Tibial artery (tissue), 4 donors: ENCODE results near the gene AP5Z1.
"Not testable (repeated sequence)": the region's sequence is repeated elsewhere in the genome, so short reads cannot be mapped to it uniquely, and the experiment has no call there.

Experiments used
- DNase-seq, 2 donors: peaks; one replicate each; pipeline ENCODE4 v3.0.0-alpha.2; 2019
- H3K27ac ChIP-seq, 2 donors: fragments of 200-600 bp; sonication (generic) in 1 of 2; 1 replicate in 1 of 2; 2 replicates in 1 of 2; pipeline ENCODE4 v1.5.1; 2018 to 2019; ENCODE audit warnings: mild to moderate bottlenecking in 1 of 2
- H3K27me3 ChIP-seq, 2 donors: fragments of 200-600 bp; sonication (generic) in 1 of 2; one replicate each; pipeline versions ENCODE4 v1.5.1 to v1.6.0; 2016 to 2019
- H3K36me3 ChIP-seq, 3 donors: fragments of 200-600 bp; sonication (generic) in 2 of 3; one replicate each; pipeline ENCODE4 v1.5.1; 2016 to 2019; ENCODE audit warnings: mild to moderate bottlenecking in 2 of 3
- H3K4me1 ChIP-seq, 4 donors: fragments of 200-600 bp; sonication (generic) in 2 of 4; 1 replicate in 3 of 4; 2 replicates in 1 of 4; pipeline ENCODE4 v1.5.1; 2016 to 2019
- H3K4me3 ChIP-seq, 2 donors: fragments of 200-600 bp; sonication (generic) in 1 of 2; 1 replicate in 1 of 2; 2 replicates in 1 of 2; pipeline ENCODE4 v1.5.1; 2018 to 2019; ENCODE audit warnings: mild to moderate bottlenecking in 2 of 2
- H3K9me3 ChIP-seq, 3 donors: fragments of 200-600 bp; sonication (generic) in 1 of 3; one replicate each; pipeline ENCODE4 v1.5.1; 2016 to 2019
- CTCF ChIP-seq, 2 experiments: fragments of 200-600 bp in 1 of 2; fragments of 450-650 bp in 1 of 2; IDR thresholded peaks; one replicate each; pipeline ENCODE4 v1.5.1; 2017 to 2019; ENCODE audit warnings: antibody characterized with exemption in 2 of 2, mild to moderate bottlenecking in 1 of 2, moderate library complexity in 1 of 2
- intact Hi-C: fragments of 100-400 bp; cut with DNase I; formaldehyde crosslinking; loops from one replicate; pipeline ENCODE4 v1.15.0; 2023; ENCODE audit warnings: low total_unique reads

AP5Z1 gene

GRCh38 chr7:4800487-4800886, 25.1 kb downstream of the AP5Z1 start:
- H3K4me3 ChIP-seq = no peak overlapping the region
- no peaks in the 10 kb centered on the region for H3K36me3 ChIP-seq
- intact Hi-C loops = no loop called here
- no peaks in the 10 kb centered on the region for H3K27me3 ChIP-seq
- TF ChIP-seq CTCF (IDR thresholded peaks at IDR 0.05) = no peak
- H3K9me3 ChIP-seq = no peaks in the 10 kb centered on the region
- no peaks in the 10 kb centered on the region for H3K4me1 ChIP-seq
- no peak overlapping the region for H3K27ac ChIP-seq
- DNase-seq = no peak

- intact Hi-C loops = no loop called here
- Histone ChIP-seq H3K27me3 (no peaks in the 10 kb centered on the region), H3K36me3 (no peaks in the 10 kb centered on the region), H3K9me3 (no peaks in the 10 kb centered on the region), H3K27ac (no peak overlapping the region), H3K4me3 (no peak overlapping the region), H3K4me1 (no peaks in the 10 kb centered on the region)
- no peak for TF ChIP-seq CTCF (IDR thresholded peaks at IDR 0.05)
- DNase-seq = no peak
These were observed 25.8 kb downstream of the AP5Z1 start for GRCh38 chr7:4800926-4801838.

- H3K36me3 ChIP-seq = no peaks in the 10 kb centered on the region
- no peaks in the 10 kb centered on the region for H3K9me3 ChIP-seq
- no peak overlapping the region for H3K4me3 ChIP-seq
- intact Hi-C loops = no loop called here
- no peak overlapping the region for H3K27ac ChIP-seq
- H3K4me1 ChIP-seq = no peaks in the 10 kb centered on the region
- DNase-seq = no peak
- TF ChIP-seq CTCF (IDR thresholded peaks at IDR 0.05) = no peak
- no peaks in the 10 kb centered on the region for H3K27me3 ChIP-seq
These were observed 26.4 kb downstream of the AP5Z1 start for GRCh38 chr7:4801839-4802231.

- H3K9me3 ChIP-seq, H3K27ac ChIP-seq, H3K36me3 ChIP-seq, H3K4me1 ChIP-seq, DNase-seq, intact Hi-C loops, H3K4me3 ChIP-seq, H3K27me3 ChIP-seq: not testable (repeated sequence)
These were observed 27.2 kb downstream of the AP5Z1 start for GRCh38 chr7:4802577-4802976.

GRCh38 chr7:4803397-4804241, 28.2 kb downstream of the AP5Z1 start:
- no peaks in the 10 kb centered on the region for H3K4me1 ChIP-seq
- no peaks in the 10 kb centered on the region for H3K27me3 ChIP-seq
- no peak overlapping the region for H3K27ac ChIP-seq
- peaks cover 0 to 3% (median 0%) of the 10 kb centered on the region in 3 donors for H3K36me3 ChIP-seq
- TF ChIP-seq CTCF (IDR thresholded peaks at IDR 0.05) = no peak
- no peaks in the 10 kb centered on the region for H3K9me3 ChIP-seq
- H3K4me3 ChIP-seq = no peak overlapping the region
- intact Hi-C loops = no loop called here
- no peak for DNase-seq
